Activated CD8-positive, alpha-beta T cell treated with anti-CD3 and anti-CD28 coated beads, Interleukin-2, amount 10 ng/mL, durations not matched to agents 7 days and 5 days (primary cell): Measurements from ENCODE around the gene MAPK8. TPM values are rescaled to one million over a fixed set of nuclear protein-coding genes. Genes with fewer than 3 reads are reported as not detected.

Source experiments
- ATAC-seq: fragments of 150-1000 bp; cut with Tn5 transposase; one replicate; pipeline ENCODE4 v1.10.0; 2021; ENCODE audit warnings: moderate library complexity
- CTCF ChIA-PET: fragments of 350-600 bp; sonication (Branson Sonifier 250); formaldehyde crosslinking; loops from one replicate; lab custom pipeline; 2021; ENCODE audit warnings: antibody characterized with exemption; lab: Charles Lee
- POLR2A ChIA-PET: fragments of 350-600 bp; sonication (Branson Sonifier 250); formaldehyde crosslinking; loops from one replicate; lab custom pipeline; 2021; ENCODE audit warnings: antibody characterized with exemption; lab: Charles Lee
- DNase-seq: peaks from one replicate; pipeline ENCODE4 v3.0.0-alpha.2; 2020
- H3K27ac Mint-ChIP-seq: one replicate; pipeline ENCODE4 v1.8.0; 2021; ENCODE audit warnings: mild to moderate bottlenecking, mixed read lengths
- H3K27me3 Mint-ChIP-seq: one replicate; pipeline ENCODE4 v1.8.0; 2021; ENCODE audit warnings: low read depth, mixed read lengths
- H3K36me3 Mint-ChIP-seq: one replicate; pipeline ENCODE4 v1.8.0; 2021; ENCODE audit warnings: low read depth, mixed read lengths
- H3K4me1 Mint-ChIP-seq: one replicate; pipeline ENCODE4 v1.8.0; 2021; ENCODE audit warnings: low read depth, mixed read lengths
- H3K4me3 Mint-ChIP-seq: one replicate; pipeline ENCODE4 v1.8.0; 2021; ENCODE audit warnings: mild to moderate bottlenecking, mixed read lengths
- H3K9me3 Mint-ChIP-seq: one replicate; pipeline ENCODE4 v1.8.0; 2022; ENCODE audit warnings: mixed read lengths; ENCODE audit not compliant: insufficient read depth
- total RNA-seq, 2 experiments: library from RNA; stranded (reverse); gene quantifications; one replicate each; pipeline ENCODE4 v1.2.3, GENCODE V29; 2021

The MAPK8 gene
- total RNA-seq, 2 experiments from 2014 or later, result 29.4 to 30.7 TPM

- no peaks in the 10 kb centered on the region for H3K9me3 Mint-ChIP-seq
- ChIA-PET POLR2A (no interaction called here), CTCF (no interaction called here)
- peaks cover 3% of the 10 kb centered on the region for H3K36me3 Mint-ChIP-seq
- H3K27me3 Mint-ChIP-seq, result no peaks in the 10 kb centered on the region
- H3K27ac Mint-ChIP-seq, result no peak overlapping the region
- H3K4me3 Mint-ChIP-seq, result no peak overlapping the region
- no peak for ATAC-seq
- H3K4me1 Mint-ChIP-seq, result no peaks in the 10 kb centered on the region
- DNase-seq, result no peak
These were observed 122.4 kb downstream of the MAPK8 start for GRCh38 chr10:48428896-48429295.

DNA sequence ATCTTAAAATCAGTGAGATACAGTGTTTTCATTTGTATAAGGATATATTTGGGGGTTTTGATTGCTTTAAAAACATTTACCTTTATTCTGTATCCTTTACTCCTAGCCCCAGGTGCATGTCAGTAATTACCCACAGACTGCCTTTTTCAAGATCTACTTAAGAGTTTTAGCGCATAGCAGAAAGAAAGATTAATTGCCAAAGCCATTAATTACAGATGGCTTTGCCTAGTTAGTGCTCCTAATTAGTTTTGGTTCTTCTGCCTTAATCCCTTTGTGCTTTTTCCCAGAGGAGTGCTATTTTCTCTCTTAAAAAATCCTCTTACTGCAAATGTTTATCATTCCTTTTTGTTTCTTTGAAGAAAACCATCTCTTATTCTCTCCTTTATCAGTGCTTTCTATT, 122.8 kb downstream of the MAPK8 start:
- H3K27me3 Mint-ChIP-seq, result no peaks in the 10 kb centered on the region
- H3K27ac Mint-ChIP-seq, result no peak overlapping the region
- CTCF ChIA-PET, result no interaction called here
- DNase-seq, result no peak
- no peak for ATAC-seq
- H3K4me3 Mint-ChIP-seq, result no peak overlapping the region
- POLR2A ChIA-PET, result no interaction called here
- peaks cover 3% of the 10 kb centered on the region for H3K36me3 Mint-ChIP-seq
- no peaks in the 10 kb centered on the region for H3K9me3 Mint-ChIP-seq
- H3K4me1 Mint-ChIP-seq, result no peaks in the 10 kb centered on the region

DNA sequence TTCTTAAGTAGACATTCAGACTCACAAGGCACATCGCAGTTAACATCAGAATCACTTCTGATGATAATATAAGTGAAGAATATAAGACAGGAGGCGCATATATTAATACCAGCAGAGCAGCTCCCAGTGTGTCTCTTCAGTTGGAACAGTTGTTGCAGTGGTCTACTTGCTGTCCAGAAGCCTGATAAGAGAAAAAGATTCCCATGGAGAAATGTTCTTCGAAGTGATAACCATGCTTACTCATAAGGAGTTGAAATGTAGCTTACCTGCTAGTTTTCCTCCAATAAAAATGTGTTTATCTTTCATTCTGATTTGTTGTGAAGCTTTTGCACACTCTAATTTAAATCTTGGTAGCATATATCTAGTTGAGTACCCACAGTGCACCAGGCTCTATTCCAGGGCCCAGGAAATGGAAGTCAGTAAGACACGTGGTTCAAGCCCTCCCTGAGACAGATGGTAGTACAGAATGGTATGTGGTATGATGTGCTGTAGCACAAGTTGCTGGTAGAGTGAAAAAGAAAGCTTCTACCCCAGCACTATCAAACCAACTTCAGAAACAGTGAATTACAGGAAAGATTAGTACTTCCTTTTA, 124.0 kb downstream of the MAPK8 start:
- Mint-ChIP-seq H3K27ac (no peak overlapping the region), H3K36me3 (peaks cover 3% of the 10 kb centered on the region), H3K9me3 (no peaks in the 10 kb centered on the region), H3K4me3 (no peak overlapping the region), H3K27me3 (no peaks in the 10 kb centered on the region), H3K4me1 (no peaks in the 10 kb centered on the region)
- no peak for ATAC-seq
- ChIA-PET POLR2A (no interaction called here), CTCF (interaction anchor here (0.8 kb wide), 1 partner anchor 226 kb away, joined by 4 read pairs; no protein-coding TSS in a partner anchor)
- no peak for DNase-seq

GRCh38 chr10:48431871-48432270, 125.4 kb downstream of the MAPK8 start:
- DNase-seq, result no peak
- ATAC-seq, result no peak
- Mint-ChIP-seq H3K4me1 (no peaks in the 10 kb centered on the region), H3K4me3 (no peak overlapping the region), H3K9me3 (no peaks in the 10 kb centered on the region), H3K27me3 (no peaks in the 10 kb centered on the region), H3K36me3 (peaks cover 3% of the 10 kb centered on the region), H3K27ac (no peak overlapping the region)
- POLR2A ChIA-PET, result no interaction called here
- CTCF ChIA-PET, result no interaction called here

GRCh38 chr10:48437546-48437945, 131.1 kb downstream of the MAPK8 start:
- DNase-seq (no peak), ATAC-seq (no peak)
- Mint-ChIP-seq H3K4me1 (no peaks in the 10 kb centered on the region), H3K27ac (no peak overlapping the region), H3K9me3 (no peaks in the 10 kb centered on the region), H3K36me3 (no peaks in the 10 kb centered on the region), H3K4me3 (no peak overlapping the region), H3K27me3 (no peaks in the 10 kb centered on the region)
- ChIA-PET CTCF (no interaction called here), POLR2A (no interaction called here)

DNA sequence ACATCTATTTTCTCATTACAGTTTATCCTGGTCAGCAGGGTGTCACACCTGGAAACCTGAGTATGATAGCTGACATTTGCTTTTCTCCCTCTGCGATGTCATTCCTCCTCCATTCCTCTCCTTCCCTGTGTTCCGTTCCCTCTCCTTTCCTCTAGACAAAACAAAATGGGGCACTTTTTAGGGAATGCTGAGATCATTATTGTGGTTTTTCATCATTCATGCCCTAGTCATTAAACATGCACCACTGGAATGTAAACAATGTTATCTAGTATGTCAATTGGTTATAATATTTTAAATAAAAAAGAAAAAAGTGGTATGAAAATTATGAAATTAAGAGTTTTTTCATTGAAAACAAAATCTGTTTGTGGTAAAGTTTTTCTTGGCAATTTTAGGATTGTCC, 132.6 kb downstream of the MAPK8 start:
- POLR2A ChIA-PET, result no interaction called here
- no peaks in the 10 kb centered on the region for H3K36me3 Mint-ChIP-seq
- H3K4me1 Mint-ChIP-seq, result no peaks in the 10 kb centered on the region
- ATAC-seq, result no peak
- H3K27me3 Mint-ChIP-seq, result no peaks in the 10 kb centered on the region
- H3K4me3 Mint-ChIP-seq, result no peak overlapping the region
- CTCF ChIA-PET, result no interaction called here
- no peaks in the 10 kb centered on the region for H3K9me3 Mint-ChIP-seq
- H3K27ac Mint-ChIP-seq, result no peak overlapping the region
- no peak for DNase-seq

DNA sequence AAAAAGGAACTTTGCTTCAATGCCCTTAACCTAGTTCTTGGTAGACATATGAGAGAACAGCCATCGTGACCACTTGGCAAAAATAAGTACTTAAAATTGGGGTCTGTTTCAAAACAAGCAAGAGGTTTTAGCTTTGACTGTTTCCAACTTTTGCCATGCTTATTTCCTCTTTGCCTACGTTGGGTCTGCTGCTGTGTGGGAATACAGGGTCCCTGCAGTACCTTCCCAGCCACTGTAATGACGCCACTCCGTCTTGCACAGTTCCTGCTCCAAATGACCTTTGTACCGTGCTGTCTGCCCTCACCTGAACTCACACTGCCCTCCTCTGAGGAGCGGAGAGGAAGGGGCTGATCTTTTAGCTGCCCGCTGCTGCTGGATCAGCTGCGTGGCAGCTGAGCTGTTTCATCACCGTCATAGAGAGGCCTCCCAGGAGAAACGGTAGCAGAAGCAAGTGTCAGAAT, 133.1 kb downstream of the MAPK8 start:
- DNase-seq, result no peak
- H3K9me3 Mint-ChIP-seq, result no peaks in the 10 kb centered on the region
- POLR2A ChIA-PET, result interaction anchor here (0.6 kb wide), 1 partner anchor 14 kb away, joined by 3 read pairs; no protein-coding TSS in a partner anchor
- no peak overlapping the region for H3K4me3 Mint-ChIP-seq
- no peak for ATAC-seq
- no peak overlapping the region for H3K27ac Mint-ChIP-seq
- H3K27me3 Mint-ChIP-seq, result no peaks in the 10 kb centered on the region
- no peaks in the 10 kb centered on the region for H3K4me1 Mint-ChIP-seq
- no peaks in the 10 kb centered on the region for H3K36me3 Mint-ChIP-seq
- CTCF ChIA-PET, result no interaction called here

DNA sequence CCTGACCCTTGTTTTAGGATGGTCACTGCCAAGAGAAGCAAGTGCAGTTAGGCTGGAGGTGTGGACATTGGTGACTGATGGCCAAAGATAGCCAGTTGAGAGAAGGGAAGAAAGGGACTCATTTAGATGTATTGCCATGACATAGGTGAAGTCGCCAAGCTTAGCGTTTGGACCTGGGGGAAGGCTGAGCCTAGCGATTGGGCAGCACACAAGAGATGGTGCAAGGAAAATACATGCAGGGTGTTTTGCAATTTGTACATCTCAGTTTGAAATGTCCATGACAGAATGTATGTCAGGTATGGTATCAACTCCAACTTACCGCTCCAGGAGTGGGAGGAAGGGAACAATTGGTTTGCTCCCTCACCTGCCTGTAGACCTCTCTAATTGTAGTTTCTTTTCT, 134.3 kb downstream of the MAPK8 start:
- ChIA-PET CTCF (no interaction called here), POLR2A (no interaction called here)
- DNase-seq (no peak), ATAC-seq (no peak)
- Mint-ChIP-seq H3K4me1 (no peaks in the 10 kb centered on the region), H3K4me3 (no peak overlapping the region), H3K9me3 (no peaks in the 10 kb centered on the region), H3K27ac (no peak overlapping the region), H3K36me3 (no peaks in the 10 kb centered on the region), H3K27me3 (no peaks in the 10 kb centered on the region)

DNA sequence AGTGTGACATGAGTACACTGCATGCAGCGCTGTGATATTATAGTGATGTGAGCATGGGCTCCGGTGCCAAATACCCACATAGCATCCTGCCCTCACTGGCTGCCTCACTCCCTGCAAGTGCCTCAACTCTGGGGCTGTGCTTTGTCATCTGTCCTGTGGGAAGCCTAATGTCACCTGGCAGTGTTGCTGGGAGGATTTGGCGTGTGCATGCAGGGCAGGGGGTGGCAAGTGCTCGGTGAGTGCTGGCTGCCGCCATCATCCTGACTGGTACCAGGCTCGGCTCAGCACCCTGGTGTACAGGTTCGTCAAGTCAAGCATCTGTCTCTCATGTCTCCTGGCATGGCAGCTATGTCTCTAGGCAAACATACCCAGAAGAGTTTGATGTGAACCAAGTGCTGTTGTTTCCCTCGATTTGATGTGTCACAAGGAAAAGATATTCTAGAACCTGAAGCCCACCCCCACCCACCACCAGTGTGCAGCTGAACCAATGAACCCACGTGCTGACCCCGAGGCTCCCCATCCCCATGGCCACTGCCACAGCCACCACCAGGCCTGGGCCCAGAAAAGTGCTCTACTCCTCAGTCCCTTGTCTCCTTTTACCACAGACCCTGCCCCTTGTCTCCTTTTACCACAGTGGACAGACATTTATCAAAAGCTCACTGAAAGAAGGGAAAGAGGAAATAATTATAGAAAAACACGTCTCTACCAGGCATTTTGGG, 135.8 kb downstream of the MAPK8 start:
- no peak overlapping the region for H3K27ac Mint-ChIP-seq
- H3K9me3 Mint-ChIP-seq, result no peaks in the 10 kb centered on the region
- no peak overlapping the region for H3K4me3 Mint-ChIP-seq
- peaks cover 5% of the 10 kb centered on the region for H3K4me1 Mint-ChIP-seq
- no peak for ATAC-seq
- CTCF ChIA-PET, result interaction anchor here (1.2 to 1.4 kb wide), 3 partner anchors 8 to 215 kb away, joined by 3 to 6 read pairs (median 3); no protein-coding TSS in a partner anchor
- no peaks in the 10 kb centered on the region for H3K36me3 Mint-ChIP-seq
- H3K27me3 Mint-ChIP-seq, result no peaks in the 10 kb centered on the region
- no peak for DNase-seq
- POLR2A ChIA-PET, result interaction anchor here (0.6 kb wide), 1 partner anchor 133 kb away, joined by 3 read pairs; no protein-coding TSS in a partner anchor

- H3K27ac Mint-ChIP-seq, result no peak overlapping the region
- H3K4me3 Mint-ChIP-seq, result no peak overlapping the region
- ATAC-seq (no peak), DNase-seq (no peak)
- POLR2A ChIA-PET, result interaction anchor here (0.6 kb wide), 1 partner anchor 133 kb away, joined by 3 read pairs; no protein-coding TSS in a partner anchor
- no peaks in the 10 kb centered on the region for H3K36me3 Mint-ChIP-seq
- no peaks in the 10 kb centered on the region for H3K27me3 Mint-ChIP-seq
- no peaks in the 10 kb centered on the region for H3K9me3 Mint-ChIP-seq
- CTCF ChIA-PET, result interaction anchor here (1.2 to 1.4 kb wide), 3 partner anchors 8 to 214 kb away, joined by 3 to 6 read pairs (median 3); no protein-coding TSS in a partner anchor
- H3K4me1 Mint-ChIP-seq, result peaks cover 9% of the 10 kb centered on the region
These were observed 136.3 kb downstream of the MAPK8 start for GRCh38 chr10:48442809-48443177.

GRCh38 chr10:48444266-48444665, 137.8 kb downstream of the MAPK8 start:
- Mint-ChIP-seq H3K27ac (no peak overlapping the region), H3K9me3 (no peaks in the 10 kb centered on the region), H3K4me1 (peaks cover 9% of the 10 kb centered on the region), H3K36me3 (no peaks in the 10 kb centered on the region), H3K27me3 (no peaks in the 10 kb centered on the region), H3K4me3 (no peak overlapping the region)
- CTCF ChIA-PET, result no interaction called here
- DNase-seq (no peak), ATAC-seq (no peak)
- POLR2A ChIA-PET, result no interaction called here
